ENCODE measurements around the gene HMSD.

GRCh38 chr18:63974991-63975390, 25.9 kb downstream of the HMSD start:
- TF ChIP-seq CTCF (IDR thresholded peaks at IDR 0.05) (peak in 1 of 4 experiments; percentile 12), POLR2A (IDR thresholded peaks at IDR 0.05) (no peak), POLR2AphosphoS5 (IDR thresholded peaks at IDR 0.05) (no peak)
